WTC11 (cell line): ENCODE data around the gene NHLH2. TPM values are rescaled to one million over a fixed set of nuclear protein-coding genes. Genes with fewer than 3 reads are reported as not detected.

Source experiments
- ATAC-seq: fragments of 200-7000 bp; cut with Tn5 transposase; 2 replicates; pipeline ENCODE4 v1.10.0; 2021; ENCODE audit warnings: mild to moderate bottlenecking, moderate library complexity
- CTCF ChIA-PET: fragments of 300-600 bp; sonication (Branson Sonifier 250); formaldehyde crosslinking; loops from one replicate; lab custom pipeline; 2021; ENCODE audit warnings: antibody characterized with exemption; lab: Charles Lee
- POLR2A ChIA-PET: fragments of 350-600 bp; sonication (Branson Sonifier 250); formaldehyde crosslinking; loops from one replicate; lab custom pipeline; 2021; ENCODE audit warnings: antibody characterized with exemption; lab: Charles Lee
- DNase-seq: peaks from one replicate; pipeline ENCODE4 v3.0.0; 2021; ENCODE audit warnings: low spot score
- H3K27ac Mint-ChIP-seq: 2 replicates; pipeline ENCODE4 v1.8.0; 2021; ENCODE audit warnings: mixed read lengths
- H3K27me3 Mint-ChIP-seq: 2 replicates; pipeline ENCODE4 v1.8.0; 2021; ENCODE audit warnings: low read depth, mild to moderate bottlenecking, moderate library complexity, mixed read lengths
- H3K36me3 Mint-ChIP-seq: 2 replicates; pipeline ENCODE4 v1.8.0; 2021; ENCODE audit warnings: mixed read lengths
- H3K4me1 Mint-ChIP-seq: 2 replicates; pipeline ENCODE4 v1.8.0; 2022; ENCODE audit warnings: mixed read lengths
- H3K4me3 Mint-ChIP-seq: 2 replicates; pipeline ENCODE4 v1.8.0; 2021; ENCODE audit warnings: mild to moderate bottlenecking, moderate library complexity, mixed read lengths
- H3K9me3 Mint-ChIP-seq: 2 replicates; pipeline ENCODE4 v1.8.0; 2021; ENCODE audit warnings: mixed read lengths
- ATF2 ChIP-seq: sonication (generic); formaldehyde crosslinking; IDR thresholded peaks from 2 replicates; pipeline ENCODE4 v1.8.1; 2022; ENCODE audit warnings: low read depth, missing genetic modification reagents, borderline replicate concordance
- CTCF ChIP-seq: fragments of 200-600 bp; IDR thresholded peaks from 2 replicates; pipeline ENCODE4 v1.8.0; 2022; ENCODE audit warnings: antibody characterized with exemption
- EMX1 ChIP-seq: fragments of 250-450 bp; sonication (Bioruptor Pico); IDR thresholded peaks from 2 replicates; pipeline ENCODE4 v1.8.0; 2021; ENCODE audit warnings: mild to moderate bottlenecking
- FOXJ3 ChIP-seq: sonication (generic); formaldehyde crosslinking; IDR thresholded peaks from 2 replicates; pipeline ENCODE4 v1.9.0; 2021; ENCODE audit warnings: missing genetic modification reagents, mild to moderate bottlenecking, borderline replicate concordance
- GABPB1 ChIP-seq: sonication (generic); formaldehyde crosslinking; IDR thresholded peaks from 2 replicates; pipeline ENCODE4 v1.8.1; 2023; ENCODE audit warnings: mild to moderate bottlenecking, missing genetic modification reagents
- NFYB ChIP-seq: sonication (generic); formaldehyde crosslinking; conservative IDR thresholded peaks from 2 replicates; pipeline ENCODE4 v1.8.0; 2022; ENCODE audit warnings: low read depth, missing genetic modification reagents
- RELA ChIP-seq: sonication (generic); formaldehyde crosslinking; IDR thresholded peaks from 2 replicates; pipeline ENCODE4 v1.8.1; 2022; ENCODE audit warnings: missing genetic modification reagents, mild to moderate bottlenecking, borderline replicate concordance
- SOX15 ChIP-seq: fragments of 250-450 bp; sonication (Bioruptor Pico); IDR thresholded peaks from 2 replicates; pipeline ENCODE4 v1.9.0; 2021; ENCODE audit warnings: mild to moderate bottlenecking
- TEAD1 ChIP-seq: sonication (generic); formaldehyde crosslinking; IDR thresholded peaks from 2 replicates; pipeline ENCODE4 v1.8.0; 2022; ENCODE audit warnings: mild to moderate bottlenecking, missing genetic modification reagents
- TP53 ChIP-seq: sonication (generic); formaldehyde crosslinking; IDR thresholded peaks from 2 replicates; pipeline ENCODE4 v1.8.1; 2023; ENCODE audit warnings: mild to moderate bottlenecking, missing genetic modification reagents
- USF2 ChIP-seq: sonication (generic); formaldehyde crosslinking; IDR thresholded peaks from 2 replicates; pipeline ENCODE4 v1.8.1; 2023; ENCODE audit warnings: mild to moderate bottlenecking, missing genetic modification reagents, moderate library complexity
- ZMAT4 ChIP-seq: fragments of 250-450 bp; sonication (Bioruptor Pico); IDR thresholded peaks from 2 replicates; pipeline ENCODE4 v1.9.0; 2021; ENCODE audit warnings: mild to moderate bottlenecking
- ZNF219 ChIP-seq: sonication (generic); formaldehyde crosslinking; IDR thresholded peaks from 2 replicates; pipeline ENCODE4 v1.8.0; 2023; ENCODE audit warnings: missing genetic modification reagents, mild to moderate bottlenecking, borderline replicate concordance
- ZNF232 ChIP-seq: sonication (generic); formaldehyde crosslinking; IDR thresholded peaks from 2 replicates; pipeline ENCODE4 v1.8.0; 2022; ENCODE audit warnings: mild to moderate bottlenecking, missing genetic modification reagents
- ZNF317 ChIP-seq: sonication (generic); formaldehyde crosslinking; IDR thresholded peaks from 2 replicates; pipeline ENCODE4 v1.8.1; 2023; ENCODE audit warnings: low read depth, mild to moderate bottlenecking, moderate library complexity, missing genetic modification reagents, borderline replicate concordance
- ZNF425 ChIP-seq: fragments of 250-450 bp; sonication (Bioruptor Pico); conservative IDR thresholded peaks from 2 replicates; pipeline ENCODE4 v1.9.0; 2021; ENCODE audit warnings: mild to moderate bottlenecking
- ZNF532 ChIP-seq: fragments of 250-450 bp; sonication (Bioruptor Pico); IDR thresholded peaks from 2 replicates; pipeline ENCODE4 v1.9.0; 2021; ENCODE audit warnings: mild to moderate bottlenecking, borderline replicate concordance
- ZNF671 ChIP-seq: fragments of 250-450 bp; sonication (Bioruptor Pico); IDR thresholded peaks from 2 replicates; pipeline ENCODE4 v1.8.0; 2021; ENCODE audit warnings: mild to moderate bottlenecking
- total RNA-seq: library from RNA; stranded (reverse); gene quantifications from 3 replicates; pipeline ENCODE4 v1.2.3, GENCODE V29; 2021

The NHLH2 gene
- total RNA-seq, 1 experiment from 2014 or later, result 4.3 TPM

GRCh38 chr1:115796036-115796435 is 44.9 kb downstream of the NHLH2 start (continued):
- TF ChIP-seq SOX15 (CRISPR knock-in tag), result no peak
- TF ChIP-seq, all 79 proteins: peak for 0

GRCh38 chr1:115794976-115795639 is 45.8 kb downstream of the NHLH2 start:
- peaks cover 5% of the 10 kb centered on the region; the same call in 1 of the 2 replicates for H3K9me3 Mint-ChIP-seq
- no peak overlapping the region for H3K27ac Mint-ChIP-seq
- no peak overlapping the region for H3K4me3 Mint-ChIP-seq
- TF ChIP-seq ZMAT4 (no peak), EMX1 (CRISPR knock-in tag) (no peak), GABPB1 (CRISPR knock-in tag) (no peak), ZNF425 (CRISPR knock-in tag) (no peak), ZNF532 (CRISPR knock-in tag) (no peak), FOXJ3 (CRISPR knock-in tag) (no peak), CTCF (no peak), RELA (CRISPR knock-in tag) (no peak), NFYB (CRISPR knock-in tag) (no peak), USF2 (CRISPR knock-in tag) (no peak)
- DNase-seq (no peak), ATAC-seq (no peak)
- no peaks in the 10 kb centered on the region for H3K27me3 Mint-ChIP-seq
- H3K4me1 Mint-ChIP-seq, result peaks cover 60% of the 10 kb centered on the region
- POLR2A ChIA-PET, result no interaction called here
- CTCF ChIA-PET, result no interaction called here
- no peaks in the 10 kb centered on the region for H3K36me3 Mint-ChIP-seq

GRCh38 chr1:115793162-115793561 is 47.8 kb downstream of the NHLH2 start:
- no peak overlapping the region for H3K4me3 Mint-ChIP-seq
- no peaks in the 10 kb centered on the region; the same call in 1 of the 2 replicates for H3K27me3 Mint-ChIP-seq
- H3K27ac Mint-ChIP-seq, result no peak overlapping the region
- DNase-seq, result no peak
- peaks cover 10% of the 10 kb centered on the region for H3K9me3 Mint-ChIP-seq
- POLR2A ChIA-PET, result no interaction called here
- H3K36me3 Mint-ChIP-seq, result peaks cover 4% of the 10 kb centered on the region; the same call in 1 of the 2 replicates
- ATAC-seq, result peak; percentile 17; the same call in 1 of the 2 replicates
- CTCF ChIA-PET, result interaction anchor here (0.5 to 1.6 kb wide), 3 partner anchors 22 to 1310 kb away, joined by 3 to 7 read pairs (median 4); no protein-coding TSS in a partner anchor
- peaks cover 55% of the 10 kb centered on the region for H3K4me1 Mint-ChIP-seq
- TF ChIP-seq ATF2, result no peak
- TF ChIP-seq ZMAT4, result no peak
- no peak for TF ChIP-seq CTCF
- no peak for TF ChIP-seq ZNF317 (CRISPR knock-in tag)
- no peak for TF ChIP-seq TEAD1
- no peak for TF ChIP-seq ZNF671 (CRISPR knock-in tag)
- no peak for TF ChIP-seq ZNF232 (CRISPR knock-in tag)
- no peak for TF ChIP-seq TP53 (CRISPR knock-in tag)
- TF ChIP-seq ZNF219 (CRISPR knock-in tag), result no peak
- no peak for TF ChIP-seq FOXJ3 (CRISPR knock-in tag)
- no peak for TF ChIP-seq GABPB1 (CRISPR knock-in tag)
